ENCODE measurements around the gene TMEM61.
A peak's percentile ranks its signal among the peaks of the same experiment; 100 is the strongest.
"Not testable (repeated sequence)": the region's sequence is repeated elsewhere in the genome, so short reads cannot be mapped to it uniquely, and the experiment has no call there.

The TMEM61 gene

DNA sequence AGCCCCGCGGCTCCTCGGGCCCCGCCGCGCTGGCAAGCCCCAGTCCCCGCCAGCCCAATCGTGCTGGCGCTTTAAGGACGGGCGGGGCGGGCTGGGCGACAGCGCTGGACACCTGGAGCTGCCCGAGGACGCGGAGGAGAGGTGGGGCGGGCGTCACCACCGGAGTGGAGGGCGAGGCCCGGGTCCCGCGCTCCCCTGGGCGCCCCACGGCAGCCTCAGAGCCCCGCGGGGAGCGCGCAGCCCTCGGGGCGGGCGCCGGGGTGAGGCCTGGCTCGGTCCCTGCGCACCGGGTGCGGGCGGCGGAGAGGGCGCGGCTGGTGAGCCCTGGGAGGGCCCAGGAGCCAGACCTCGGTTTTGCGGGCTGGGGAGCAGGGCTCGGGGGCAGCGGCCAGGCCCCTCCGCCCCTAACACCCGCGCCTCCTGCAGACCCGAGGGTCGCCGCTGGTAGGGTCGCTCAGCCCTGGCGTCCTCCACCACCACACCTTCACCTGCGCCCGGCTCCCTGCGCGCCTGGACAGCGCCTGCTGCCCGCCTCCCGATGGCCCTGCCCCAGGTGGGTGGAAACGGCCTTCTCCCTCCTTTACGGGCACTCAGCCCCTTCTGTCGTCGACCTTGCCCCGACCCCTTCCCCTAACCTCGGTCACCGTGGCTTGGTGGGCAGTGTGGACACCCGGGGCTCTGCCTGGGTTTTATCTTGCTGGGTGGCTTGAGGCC, at the start of gene TMEM61:
Gene TMEM61 (plus strand): TSS at position 101 of the 714 bp plus-strand sequence. CDS start 438 bp downstream, at position 539.
- peak; percentile 54 for DNase-seq

DNA sequence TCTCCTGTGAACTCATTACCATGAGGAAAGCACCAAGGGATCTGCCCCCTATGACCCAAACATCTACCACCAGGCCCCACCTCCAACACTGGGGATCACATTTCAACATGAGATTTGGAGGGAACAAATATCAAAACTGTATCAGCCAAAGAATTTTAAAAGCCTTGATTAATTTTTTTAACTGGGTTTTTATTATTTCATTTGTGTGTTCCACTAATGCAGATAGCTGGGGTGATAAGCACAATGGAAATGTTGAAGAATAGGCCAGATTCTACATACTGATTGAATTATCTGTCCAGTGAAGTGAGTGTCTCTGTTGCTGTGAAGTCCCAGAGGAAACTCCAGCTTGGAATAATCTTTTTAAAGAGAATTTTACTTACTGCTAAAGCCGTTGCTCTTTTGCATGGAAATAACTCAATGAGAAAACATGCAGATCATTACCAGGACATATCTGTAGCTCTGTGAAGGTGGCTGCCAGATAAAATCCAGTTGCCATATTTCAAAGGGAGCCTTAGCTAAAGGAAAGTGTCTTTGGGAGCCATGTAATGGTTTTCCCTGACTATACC, 49.1 kb upstream of the TMEM61 start:
- no peak for DNase-seq

DNA sequence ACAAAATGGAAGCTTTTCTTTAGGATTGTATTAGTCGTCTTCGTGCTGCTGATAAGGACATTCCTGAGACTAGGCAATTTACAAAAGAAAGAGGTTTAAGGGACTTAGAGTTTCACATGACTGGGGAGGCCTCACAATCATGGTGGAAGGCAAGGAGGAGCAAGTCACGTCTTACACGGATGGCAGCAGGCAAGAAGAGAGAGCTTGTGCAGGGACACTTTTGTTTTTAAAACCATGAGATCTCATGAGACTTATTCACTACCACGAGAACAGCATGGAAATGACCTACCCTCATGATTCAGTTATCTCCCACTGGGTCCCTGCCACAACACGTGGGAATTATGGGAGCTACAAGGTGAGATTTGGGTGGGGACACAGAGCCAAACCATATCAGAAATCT, 46.3 kb upstream of the TMEM61 start:
- not testable (repeated sequence) for DNase-seq

DNA sequence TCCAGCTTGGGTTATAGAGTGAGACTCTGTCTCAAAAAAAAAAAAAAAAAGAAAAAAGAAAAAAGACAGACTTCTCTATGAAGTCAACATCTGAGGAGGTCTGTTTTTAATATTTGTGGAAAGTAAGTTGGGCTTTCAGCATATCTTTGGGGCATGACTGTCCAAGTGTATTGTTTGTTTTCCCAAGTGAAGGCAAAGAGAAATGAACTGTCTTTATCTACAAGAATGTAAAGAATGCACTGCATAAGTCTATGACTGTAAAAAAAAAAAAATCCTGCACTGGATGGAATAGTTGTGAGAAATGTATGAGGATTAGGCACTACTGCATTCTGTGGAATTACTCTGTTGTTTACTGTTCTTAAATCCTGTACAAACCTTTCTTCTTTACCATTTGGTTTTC, 45.6 kb upstream of the TMEM61 start:
- no peak for DNase-seq

DNA sequence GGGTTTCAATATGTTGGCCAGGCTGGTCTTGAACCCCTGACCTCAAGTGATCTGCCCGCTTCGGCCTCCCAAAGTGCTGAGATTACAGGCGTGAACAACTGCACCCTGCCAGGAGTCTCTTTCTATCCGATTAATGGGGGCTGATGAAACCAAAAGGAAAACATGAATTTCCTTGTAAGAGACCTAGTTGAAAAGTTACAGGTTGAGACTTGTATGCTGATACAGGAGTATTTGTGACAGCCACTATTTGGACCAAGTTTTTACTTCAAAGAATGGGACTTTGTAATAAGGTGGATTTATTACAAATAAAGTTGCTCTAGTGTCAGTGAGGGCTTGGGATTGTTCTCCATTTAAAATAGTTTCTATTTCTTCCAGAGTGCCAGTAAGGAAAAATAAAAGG, 43.6 kb upstream of the TMEM61 start:
- DNase-seq = no peak

DNA sequence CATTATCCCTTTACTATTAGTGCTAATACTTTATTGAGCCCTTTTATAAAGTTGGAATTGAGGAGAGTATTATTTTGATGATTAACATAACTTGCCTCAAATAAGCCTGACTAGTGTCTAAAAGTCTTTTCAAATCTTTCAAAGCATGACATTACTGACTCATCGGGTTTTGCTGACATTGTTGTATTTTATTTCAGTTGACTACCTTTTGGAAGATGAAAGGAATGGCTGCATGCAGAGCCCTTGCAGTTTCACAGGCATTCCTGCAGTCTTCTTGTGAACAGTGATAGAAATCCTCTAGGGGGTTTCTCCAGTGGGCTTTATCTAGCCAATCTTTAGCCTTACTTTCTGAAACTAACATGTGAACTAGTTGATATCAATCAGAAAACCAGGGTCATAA, 43.0 kb upstream of the TMEM61 start:
- no peak for DNase-seq

DNA sequence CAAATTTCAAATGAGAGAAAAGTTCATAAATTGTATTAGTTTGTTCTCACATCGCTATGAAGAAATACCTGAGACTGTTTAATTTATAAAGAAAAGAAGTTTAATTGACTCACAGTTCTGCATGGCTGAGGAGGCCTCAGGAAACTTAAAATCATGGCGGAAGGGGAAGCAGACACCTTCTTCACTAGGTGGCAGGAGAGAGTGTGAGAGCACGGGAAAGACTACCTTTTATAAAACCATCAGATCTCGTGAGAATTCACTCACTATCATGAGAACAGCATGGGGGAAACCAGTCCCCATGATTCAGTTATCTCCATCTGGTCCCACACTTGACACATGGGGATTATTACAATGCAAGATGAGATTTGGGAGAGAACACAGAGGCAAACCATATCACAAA, 41.5 kb upstream of the TMEM61 start:
- not testable (repeated sequence) for DNase-seq

DNA sequence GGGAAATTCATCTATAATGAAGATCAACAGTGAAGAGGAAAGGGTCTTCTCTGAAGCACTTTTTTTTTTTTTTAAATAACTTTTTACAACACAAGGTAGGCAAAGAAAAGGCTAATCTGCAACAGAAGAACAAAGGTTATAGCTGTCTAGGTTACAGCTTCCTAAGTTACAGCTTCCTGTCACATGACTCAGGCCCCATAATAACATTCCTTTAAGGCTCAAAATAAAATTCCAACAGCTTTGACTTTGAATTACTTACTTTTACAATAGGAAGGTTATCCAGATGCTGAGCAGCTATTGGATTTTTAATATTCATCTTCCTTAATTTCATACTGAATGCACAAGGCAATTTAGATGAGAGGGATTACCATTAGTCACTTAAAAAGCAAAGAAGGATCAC, 40.4 kb upstream of the TMEM61 start:
- no peak for DNase-seq

DNA sequence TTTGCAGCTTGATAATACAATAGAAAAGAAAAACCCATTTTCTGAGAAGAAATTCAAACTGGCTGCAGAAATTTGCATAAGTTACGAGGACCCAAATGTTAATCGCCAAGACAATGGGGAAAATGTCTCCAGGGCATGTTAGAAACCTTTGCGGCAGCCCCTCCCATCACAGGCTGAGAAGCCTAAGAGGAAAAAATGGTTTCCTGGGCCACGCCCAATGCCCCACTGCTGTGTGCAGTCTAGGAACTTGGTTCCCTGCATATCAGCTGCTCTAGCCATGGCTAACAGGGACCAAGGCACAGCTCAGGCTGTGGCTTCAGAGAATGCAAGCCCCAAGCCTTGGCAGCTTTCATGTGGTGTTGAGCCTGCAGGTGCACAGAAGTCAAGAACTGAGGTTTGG, 37.5 kb upstream of the TMEM61 start:
- no peak for DNase-seq

DNA sequence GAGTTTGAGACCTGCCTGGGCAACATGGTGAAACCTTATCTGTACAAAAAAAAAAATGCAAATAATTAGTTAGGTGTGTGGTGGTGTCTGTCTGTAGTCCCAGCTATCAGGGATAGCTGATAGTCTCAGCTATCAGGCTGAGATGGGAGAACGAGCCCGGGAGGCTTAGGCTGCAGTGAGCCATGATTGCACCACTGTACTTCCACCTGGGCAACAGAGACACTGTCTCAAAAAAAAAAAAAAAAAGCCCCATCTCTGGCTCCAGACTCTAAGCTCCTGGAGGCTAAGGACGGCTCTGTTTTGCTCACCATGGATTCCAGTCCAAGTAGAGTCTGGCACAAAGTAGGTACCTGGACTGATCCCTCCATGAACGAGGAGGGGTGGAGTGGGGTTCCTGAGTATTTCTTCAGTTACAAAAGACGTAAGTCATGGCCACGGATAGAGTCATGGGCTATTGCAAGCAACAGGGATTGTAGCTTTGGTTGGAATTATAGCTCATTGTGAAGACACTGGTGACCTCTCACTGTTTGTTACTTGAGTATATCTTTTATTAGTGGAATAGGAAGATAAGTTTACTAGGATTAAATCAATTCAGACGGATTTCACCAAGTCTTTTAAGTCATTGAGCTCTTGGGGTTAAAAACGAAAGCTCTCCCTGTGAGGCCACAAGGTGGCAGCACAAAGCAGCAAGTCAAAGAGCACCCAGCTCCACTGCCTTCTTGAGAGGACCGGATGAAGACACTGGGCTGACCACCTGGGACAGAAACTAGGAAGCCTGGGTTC, 35.6 kb upstream of the TMEM61 start:
- DNase-seq = peak; percentile 86

DNA sequence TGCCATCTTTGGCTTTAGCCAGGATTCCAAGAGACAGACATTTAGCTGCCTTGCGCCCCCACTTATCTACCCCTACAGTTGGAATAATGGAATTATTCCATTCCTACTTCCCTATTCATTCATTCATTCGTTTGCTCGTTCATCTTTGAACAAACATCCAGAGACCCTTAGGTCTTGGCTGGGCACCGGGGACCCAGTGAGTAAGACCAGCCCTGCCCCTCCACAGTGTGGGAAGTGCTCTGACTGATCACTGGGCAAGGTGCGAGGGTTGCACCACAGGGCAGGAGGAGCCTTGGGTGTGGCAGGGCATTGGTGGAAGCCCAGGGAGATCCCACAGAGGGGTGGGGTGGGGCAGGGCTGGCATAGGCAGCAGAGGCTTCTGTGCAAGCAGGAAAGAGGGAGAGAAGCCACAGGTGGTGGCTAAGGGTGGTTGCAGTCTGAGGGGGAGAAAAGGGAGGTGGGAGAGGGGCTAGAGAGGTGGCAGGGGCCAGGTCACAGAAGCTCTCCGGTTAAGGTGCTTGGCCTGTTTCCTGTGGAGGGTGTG, 35.0 kb upstream of the TMEM61 start:
- DNase-seq = no peak

DNA sequence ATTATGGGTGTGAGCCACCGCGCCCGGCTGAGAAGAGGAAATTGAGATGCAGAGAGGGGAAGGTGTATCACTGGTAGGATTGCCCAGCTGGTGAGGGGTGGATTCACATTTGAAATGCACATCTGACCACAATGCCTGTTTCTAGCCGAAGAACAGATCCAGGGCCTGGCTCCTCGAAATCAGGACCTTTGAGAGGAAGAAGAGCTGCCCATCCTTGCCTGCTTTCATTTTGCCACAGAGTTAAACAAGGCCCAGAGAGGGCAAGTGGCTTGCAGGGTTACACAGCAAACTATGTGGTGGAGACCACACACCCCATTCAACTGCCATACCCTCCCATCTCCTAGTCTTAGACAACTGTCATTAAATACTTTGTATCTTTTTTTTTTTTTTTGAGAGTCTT, 32.9 kb upstream of the TMEM61 start:
- DNase-seq = no peak

DNA sequence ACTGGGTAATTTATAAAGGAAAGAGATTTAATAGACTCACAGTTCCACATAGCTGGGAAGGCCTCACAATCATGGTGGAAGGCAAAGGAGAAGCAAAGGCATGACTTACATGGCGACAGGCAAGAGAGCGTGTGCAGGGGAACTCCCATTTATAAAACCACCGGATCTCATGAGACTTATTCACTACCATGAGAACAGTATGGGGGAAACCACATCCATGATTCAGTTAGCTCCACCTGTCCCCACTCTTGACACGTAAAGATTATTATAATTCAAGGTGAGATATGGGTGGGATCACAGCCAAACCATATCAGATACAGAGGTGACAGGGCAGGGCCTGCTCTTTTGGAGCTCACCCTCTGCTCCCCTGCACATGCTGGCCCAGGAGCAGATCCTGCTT, 31.4 kb upstream of the TMEM61 start:
- no peak for DNase-seq

DNA sequence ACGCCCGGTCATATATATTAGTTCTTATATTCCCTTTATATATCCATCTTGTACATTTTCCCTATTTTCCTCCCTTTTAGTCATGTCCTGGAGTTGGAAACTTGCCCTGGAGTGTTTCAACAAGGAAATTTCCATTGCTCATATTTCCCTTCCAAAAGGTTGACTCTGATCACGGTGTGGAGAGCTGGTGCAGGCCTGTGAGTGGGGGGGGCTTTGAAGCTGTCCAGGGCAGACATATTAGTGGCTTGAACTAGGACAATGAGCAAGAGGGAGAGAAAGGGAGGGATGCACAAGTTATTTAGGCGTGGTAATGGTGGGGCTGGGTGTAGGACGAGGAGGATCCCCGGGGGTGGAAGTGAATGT, 30.4 kb upstream of the TMEM61 start:
- no peak for DNase-seq

DNA sequence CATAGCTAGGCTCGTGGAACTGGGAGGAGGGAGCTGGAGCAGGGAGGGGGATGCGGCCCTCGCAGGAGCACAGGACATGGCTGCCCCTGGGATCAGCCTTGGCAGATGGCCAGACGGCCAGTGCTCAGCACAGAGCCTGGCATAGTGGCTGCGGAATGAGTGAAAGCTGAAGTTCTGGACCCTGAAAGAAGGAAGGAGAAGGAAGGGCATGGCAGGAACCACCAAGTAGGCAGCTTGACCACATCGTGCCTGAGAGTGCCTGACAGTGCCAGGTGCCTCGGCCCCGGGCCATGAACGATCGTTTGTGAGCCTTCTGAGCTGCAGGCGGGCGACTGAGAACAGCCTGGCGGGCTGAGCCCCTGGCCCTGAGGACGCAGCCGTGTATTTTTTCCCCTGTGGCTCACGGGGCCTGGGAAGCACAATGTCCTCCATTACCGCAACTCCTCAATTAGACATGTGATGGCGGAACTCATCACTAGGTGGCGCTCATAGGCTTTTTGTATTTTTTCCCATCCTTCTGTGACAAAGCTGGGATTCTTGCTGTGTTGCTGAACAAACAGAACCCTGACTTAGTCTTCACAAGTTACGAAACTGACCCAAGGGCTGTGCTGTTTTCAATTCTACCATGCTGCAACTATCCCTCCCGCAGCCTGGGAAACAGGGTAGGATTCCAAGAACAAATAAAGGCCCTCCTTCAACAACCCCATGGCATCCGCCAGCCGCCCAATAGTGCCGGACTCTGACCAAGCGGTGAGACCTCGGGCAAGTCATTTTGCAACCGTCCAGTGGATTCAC, 29.9 kb upstream of the TMEM61 start:
- peak; percentile 77 for DNase-seq

DNA sequence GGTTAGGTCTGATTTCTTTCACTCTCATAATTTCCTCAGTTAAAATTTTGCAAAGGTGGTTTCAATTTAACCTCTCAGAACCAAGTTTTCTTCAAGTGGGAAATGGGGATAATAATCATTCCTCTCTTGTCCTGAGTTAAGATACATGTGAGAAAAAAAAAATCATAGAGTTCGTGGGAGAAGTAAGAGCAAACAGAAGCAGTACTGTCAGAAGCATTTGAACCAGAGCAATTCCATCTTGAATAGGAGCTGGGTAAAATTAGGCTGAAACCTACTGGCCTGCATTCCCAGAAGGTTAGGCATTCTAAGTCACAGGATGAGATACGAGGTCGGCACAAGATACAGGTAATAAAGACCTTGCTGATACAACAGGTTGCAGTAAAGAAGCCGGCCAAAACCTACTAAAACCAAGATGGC, 28.6 kb upstream of the TMEM61 start:
- DNase-seq = no peak

DNA sequence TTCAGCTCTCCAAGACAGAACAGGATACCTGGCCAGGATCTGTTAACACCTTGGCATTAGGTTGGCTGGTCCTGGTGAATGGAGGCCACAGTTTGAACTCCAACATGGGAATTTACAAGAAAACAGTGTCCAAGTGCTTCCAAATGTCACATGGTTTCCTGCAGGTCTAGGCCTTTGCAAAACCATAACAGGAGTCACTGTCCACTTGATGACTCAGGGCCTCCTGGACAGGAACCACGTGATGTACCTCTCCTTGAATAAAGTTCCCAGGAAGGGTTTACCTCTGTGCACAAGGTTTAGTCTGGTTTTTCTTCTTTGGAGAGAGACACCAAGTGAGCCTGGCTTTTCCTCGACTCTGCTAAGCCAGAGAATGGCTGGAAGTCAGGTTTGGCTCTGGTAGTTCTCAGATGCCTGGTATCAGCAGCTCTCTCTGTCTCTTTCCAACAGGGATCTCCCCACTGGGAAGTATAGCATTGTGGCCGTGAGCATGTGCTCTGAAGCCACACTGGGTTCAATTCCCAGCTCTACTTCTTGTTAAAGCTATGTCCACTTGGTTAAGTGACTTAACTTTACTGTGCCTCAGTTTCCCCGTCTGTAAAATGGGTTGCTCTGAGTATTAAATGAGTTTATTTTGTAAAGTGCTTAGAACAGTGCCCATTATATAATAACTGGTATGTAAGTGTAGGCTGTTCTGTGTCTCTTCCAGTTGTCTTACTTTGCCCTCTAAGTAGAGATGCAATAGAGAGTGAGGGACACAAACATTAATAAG, 27.3 kb upstream of the TMEM61 start:
- no peak for DNase-seq

DNA sequence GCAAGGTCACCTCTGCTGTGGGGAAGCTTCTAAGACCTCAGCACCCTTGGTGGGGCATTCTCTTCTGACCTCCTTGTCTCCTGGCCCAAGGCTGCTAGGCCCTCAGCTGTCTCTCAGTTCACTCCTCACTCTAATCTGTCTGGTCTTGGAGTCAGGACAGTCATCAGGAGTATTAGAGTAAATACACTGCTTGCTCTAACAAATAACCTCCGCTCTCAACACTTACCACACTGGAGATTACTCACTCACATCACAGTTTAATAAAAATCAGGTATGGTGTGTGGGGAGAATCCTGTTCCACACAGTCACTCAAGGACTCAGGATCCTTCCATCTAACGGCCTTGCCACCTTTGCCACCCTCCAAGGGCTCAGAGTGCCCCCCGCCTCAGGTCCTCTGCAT, 26.6 kb upstream of the TMEM61 start:
- DNase-seq = no peak

DNA sequence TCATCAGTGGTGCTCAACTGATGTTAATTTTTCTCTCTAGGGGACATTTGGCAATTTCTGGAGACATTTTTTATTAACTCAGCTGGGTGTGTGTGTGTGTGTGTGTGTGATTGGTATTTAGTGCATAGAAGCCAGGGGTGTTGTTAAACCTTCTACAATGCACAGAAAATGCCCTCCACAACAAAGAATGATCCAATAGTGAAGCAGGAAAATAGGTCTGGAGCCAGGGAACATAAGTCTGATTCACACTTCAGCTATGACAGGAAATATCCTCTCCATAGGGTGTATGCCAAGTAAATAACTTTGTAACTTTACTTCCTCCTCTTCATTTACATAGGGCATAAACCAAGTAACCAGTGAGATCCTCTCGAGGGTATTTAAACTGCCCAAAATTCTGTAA, 25.1 kb upstream of the TMEM61 start:
- DNase-seq = no peak

DNA sequence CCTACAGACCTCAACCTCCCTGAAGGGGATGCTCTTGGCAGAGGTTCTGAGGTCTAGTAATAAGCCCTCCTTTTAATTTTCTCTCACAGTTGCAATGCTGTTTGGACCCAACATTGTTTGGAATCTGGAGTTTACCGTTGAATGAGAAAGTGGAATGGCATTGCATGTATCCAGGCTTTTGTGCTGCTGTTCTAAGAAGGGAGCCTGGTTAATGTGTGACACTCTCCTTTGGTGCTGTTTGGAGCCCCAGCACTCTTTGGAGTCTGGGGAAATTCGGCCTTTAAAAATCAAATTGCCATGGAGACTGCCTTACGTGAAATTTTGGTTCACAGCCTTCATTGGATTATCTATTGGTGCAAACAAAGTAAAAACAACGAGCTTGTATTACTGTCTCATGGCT, 23.7 kb upstream of the TMEM61 start:
- DNase-seq = no peak

DNA sequence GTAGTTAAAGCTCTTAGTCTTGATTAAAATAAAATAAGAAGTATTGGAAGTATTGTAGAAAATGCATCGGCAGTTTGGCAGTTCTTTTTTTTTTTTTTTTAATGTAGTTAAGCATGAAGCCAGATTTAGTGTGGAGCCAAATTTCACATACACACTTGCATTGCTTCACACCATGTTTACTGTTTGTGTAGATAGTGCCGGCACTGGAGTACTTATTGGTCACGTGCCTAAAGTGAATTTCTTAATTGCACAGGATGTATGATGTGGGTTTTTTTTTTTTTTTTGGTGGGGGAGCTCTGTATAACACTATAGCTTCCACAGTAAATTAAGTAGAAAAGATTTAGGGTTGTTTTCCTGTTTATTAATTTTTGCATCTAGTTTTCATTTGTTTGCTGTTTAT, 21.2 kb upstream of the TMEM61 start:
- no peak for DNase-seq

DNA sequence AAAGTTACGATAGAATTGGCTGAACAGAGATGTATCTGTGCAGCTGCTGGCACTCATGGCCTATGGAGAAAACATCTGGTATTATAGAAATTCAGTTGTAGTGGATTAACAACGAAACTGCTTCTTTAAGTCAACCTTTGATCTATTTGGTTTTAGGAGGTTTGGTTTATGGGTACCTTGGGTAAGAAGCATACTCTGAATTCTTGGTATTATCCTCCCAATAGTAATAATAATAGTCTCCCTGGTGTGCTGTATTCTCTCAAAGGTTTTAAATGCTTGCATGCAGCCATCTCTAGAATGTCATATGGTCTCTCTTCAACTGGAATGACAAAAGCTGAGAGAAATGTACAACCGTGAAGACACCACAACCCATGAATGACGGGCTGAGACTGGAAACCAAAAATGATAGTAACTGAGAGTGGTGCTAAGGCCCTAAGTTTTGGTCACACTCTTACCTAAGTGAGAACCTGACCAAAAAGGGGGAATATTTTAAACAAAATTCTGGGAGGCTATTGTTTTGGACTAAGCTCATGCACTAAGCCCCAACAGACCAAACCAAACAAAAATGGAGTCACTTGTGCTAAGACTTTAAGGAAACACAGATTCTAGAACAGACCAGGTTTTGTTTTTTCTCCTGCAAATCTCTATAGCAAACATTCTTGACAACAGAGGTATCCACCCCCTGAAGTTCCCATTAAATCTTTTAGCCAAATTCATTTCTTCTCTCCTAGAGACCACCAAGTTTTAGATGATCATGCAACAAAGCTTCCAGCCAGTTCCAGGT, 17.6 kb upstream of the TMEM61 start:
- no peak for DNase-seq
